Coronary artery (tissue), 2 donors: Measurements from ENCODE around the gene GALNT6.

Experiments used
- DNase-seq: peaks from one replicate; pipeline ENCODE4 v3.0.0-alpha.2; 2017; ENCODE audit warnings: low spot score
- H3K27ac ChIP-seq, 2 donors: fragments of 200-600 bp; sonication (generic); one replicate each; pipeline ENCODE4 v1.5.1; 2016 to 2019
- H3K4me3 ChIP-seq: fragments of 200-600 bp; sonication (generic); 2 replicates; pipeline ENCODE4 v1.5.1; 2016; ENCODE audit warnings: mild to moderate bottlenecking, moderate library complexity
- TF ChIP-seq, protein P1 (sequence below): fragments of 200-600 bp; sonication (generic); IDR thresholded peaks from one replicate; pipeline ENCODE4 v1.5.1; 2019; ENCODE audit warnings: antibody characterized with exemption

The GALNT6 gene

DNA sequence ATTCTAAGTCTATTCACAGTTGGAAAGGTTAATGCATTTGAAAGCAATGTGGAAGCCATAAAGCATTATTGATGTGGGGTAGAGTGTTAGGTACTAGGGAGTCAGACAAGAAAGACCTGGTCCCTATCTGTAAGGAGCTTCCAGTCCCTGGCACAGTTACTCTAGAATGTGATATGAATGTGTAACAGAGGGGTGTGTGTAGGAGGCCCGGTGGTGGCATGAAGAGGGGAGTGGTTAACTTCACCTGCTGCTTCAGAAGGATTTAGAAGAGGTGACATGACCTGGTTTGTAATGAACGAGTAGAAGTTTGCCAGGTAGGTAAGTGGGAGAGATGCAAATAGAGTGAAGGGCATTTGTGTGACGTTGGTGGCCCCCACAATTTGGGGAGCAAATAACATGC is 15.1 kb upstream of the GALNT6 start:
- Histone ChIP-seq H3K4me3 (no peak overlapping the region), H3K27ac (no peak overlapping the region)
- TF ChIP-seq, protein P1, sequence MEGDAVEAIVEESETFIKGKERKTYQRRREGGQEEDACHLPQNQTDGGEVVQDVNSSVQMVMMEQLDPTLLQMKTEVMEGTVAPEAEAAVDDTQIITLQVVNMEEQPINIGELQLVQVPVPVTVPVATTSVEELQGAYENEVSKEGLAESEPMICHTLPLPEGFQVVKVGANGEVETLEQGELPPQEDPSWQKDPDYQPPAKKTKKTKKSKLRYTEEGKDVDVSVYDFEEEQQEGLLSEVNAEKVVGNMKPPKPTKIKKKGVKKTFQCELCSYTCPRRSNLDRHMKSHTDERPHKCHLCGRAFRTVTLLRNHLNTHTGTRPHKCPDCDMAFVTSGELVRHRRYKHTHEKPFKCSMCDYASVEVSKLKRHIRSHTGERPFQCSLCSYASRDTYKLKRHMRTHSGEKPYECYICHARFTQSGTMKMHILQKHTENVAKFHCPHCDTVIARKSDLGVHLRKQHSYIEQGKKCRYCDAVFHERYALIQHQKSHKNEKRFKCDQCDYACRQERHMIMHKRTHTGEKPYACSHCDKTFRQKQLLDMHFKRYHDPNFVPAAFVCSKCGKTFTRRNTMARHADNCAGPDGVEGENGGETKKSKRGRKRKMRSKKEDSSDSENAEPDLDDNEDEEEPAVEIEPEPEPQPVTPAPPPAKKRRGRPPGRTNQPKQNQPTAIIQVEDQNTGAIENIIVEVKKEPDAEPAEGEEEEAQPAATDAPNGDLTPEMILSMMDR: no peak
- no peak for DNase-seq

DNA sequence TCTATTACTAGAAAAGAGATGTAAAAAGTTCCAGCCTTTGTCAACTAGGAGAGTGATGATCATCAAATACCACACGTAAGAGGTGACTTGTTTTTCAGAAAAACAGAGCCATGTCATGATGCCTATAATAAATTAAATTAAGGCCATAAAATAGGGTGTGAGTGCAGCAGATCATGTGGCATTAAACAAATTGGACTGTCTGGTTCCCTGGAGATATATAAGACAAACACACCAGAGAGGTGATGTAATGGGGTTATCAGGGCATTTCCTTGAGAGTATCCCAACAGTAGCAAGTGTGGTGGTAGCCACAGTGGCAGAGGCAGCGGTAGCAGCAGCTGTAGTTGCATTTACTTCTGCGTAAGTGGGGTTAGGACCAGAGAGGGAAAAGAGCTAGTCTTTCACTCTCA is 14.6 kb upstream of the GALNT6 start:
- no peak overlapping the region for H3K27ac ChIP-seq
- TF ChIP-seq, protein P1: no peak
- no peak overlapping the region for H3K4me3 ChIP-seq
- DNase-seq: no peak

DNA sequence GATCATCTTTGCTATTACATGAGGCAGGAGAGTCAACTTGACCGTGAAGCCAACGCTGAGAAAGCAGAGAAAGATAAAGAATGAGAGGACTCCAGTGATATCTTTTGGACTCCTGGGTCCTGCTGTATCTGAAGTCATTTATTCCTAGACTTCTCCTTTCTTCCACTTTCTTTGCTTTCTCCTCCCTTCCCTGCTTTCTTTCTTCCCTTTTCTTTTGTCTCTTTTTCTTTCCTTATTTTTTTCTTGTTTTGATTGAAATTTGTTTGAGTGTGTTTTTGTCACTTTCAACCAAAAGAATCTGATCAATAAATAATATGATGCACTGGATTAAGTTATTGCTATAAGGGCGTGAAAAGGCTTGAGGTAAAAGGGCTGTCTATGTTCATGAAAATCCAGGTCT is 13.4 kb upstream of the GALNT6 start:
- no peak overlapping the region for H3K4me3 ChIP-seq
- no peak for DNase-seq
- H3K27ac ChIP-seq: no peak overlapping the region
- TF ChIP-seq, protein P1: no peak

DNA sequence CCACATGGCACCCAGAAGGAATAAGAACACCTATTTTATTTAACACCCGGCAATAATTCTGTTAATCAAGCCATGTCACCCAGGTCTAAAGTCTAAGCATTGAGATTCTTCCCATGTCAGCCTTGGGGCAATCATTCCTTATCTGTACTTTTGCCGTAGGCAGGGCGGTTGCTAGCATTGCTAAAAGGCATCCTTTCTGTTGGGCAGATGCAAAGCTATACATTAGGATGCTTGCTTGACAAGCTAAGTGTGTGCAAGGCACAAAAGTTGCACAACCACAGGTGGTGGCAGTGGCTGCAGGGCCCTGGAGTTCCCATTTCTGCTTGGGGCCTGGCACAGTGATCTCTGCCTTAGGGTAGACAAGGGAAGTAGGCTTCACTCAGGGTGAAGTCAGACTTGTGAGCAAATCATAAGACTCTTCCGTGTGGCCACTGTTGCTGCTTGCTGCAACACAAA is 12.5 kb upstream of the GALNT6 start:
- TF ChIP-seq, protein P1: no peak
- no peak overlapping the region for H3K27ac ChIP-seq
- no peak overlapping the region for H3K4me3 ChIP-seq
- no peak for DNase-seq

DNA sequence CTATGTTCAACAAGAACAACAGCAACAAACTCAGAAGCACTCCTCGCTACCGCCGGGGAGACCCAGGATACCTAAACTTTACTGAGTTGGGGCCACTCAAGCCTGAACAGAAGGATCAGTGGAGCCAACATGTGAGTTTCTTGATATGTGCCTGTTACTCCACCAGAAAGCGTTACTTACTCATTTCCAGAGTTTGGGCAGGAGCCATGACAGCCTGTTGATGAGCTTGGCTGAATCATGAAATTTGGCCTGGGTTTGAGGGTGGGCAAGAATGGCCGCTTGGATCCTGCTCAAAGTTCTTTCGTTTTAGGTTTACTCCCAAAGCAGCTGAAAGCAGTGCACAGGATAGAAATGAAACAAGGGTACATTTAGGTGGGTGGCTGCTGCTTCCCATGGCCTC is 12.0 kb upstream of the GALNT6 start:
- no peak for DNase-seq
- Histone ChIP-seq H3K27ac (no peak overlapping the region), H3K4me3 (no peak overlapping the region)
- TF ChIP-seq, protein P1: no peak

DNA sequence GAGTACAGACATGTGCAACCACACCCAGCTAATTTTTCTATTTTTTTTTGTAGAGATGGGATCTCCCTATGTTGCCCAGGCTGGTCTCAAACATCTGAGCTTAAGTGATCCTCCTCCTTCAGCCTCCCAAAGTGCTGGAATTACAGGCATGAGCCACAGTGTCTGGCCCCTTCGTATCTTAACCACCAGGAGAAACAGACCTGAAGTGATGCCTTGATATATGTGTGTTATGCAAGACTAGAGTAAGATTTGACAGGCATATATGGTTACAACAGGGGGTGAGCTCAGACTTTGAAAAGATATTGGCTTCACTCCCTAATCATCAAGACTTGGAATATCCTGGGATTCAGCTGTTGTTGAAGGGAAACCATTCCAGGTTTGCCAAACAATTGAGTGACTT is 10.7 kb upstream of the GALNT6 start:
- no peak overlapping the region for H3K27ac ChIP-seq
- DNase-seq: no peak
- no peak overlapping the region for H3K4me3 ChIP-seq
- TF ChIP-seq, protein P1: no peak

DNA sequence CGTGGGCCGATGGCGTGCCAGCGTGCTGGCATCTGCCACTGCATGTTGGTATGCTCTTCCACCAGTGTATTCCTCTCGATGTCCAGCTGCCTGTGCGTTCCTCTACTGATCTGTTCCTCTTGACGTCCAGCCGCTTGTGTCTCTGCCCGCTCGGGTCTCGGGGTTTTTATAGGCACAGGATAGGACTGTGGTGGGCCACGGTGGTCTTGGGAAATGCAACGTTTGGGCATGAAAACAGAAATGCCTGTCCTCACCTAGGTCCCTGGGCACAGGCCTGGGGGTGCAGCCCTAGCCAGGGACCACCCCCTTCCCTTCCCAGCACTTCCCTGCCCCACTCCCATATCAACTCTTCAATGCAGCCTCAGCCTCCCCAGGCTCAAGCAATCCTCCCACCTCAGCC is 10.3 kb upstream of the GALNT6 start:
- DNase-seq: no peak
- TF ChIP-seq, protein P1: no peak
- no peak overlapping the region for H3K4me3 ChIP-seq
- no peak overlapping the region for H3K27ac ChIP-seq
